T-cell (primary cell): ENCODE measurements around the gene INTS1. TPM values are rescaled to one million over a fixed set of nuclear protein-coding genes. Genes with fewer than 3 reads are reported as not detected.

Experiments
- ATAC-seq, 4 experiments: fragments of 200-7000 bp in 3 of 4; fragments of 150-1000 bp in 1 of 4; cut with Tn5 transposase; replicated peaks in 1 of 4; 1 replicate in 3 of 4; 2 replicates in 1 of 4; pipeline ENCODE4 v1.10.0; 2021; ENCODE audit warnings: moderate library complexity in 3 of 4, mild to moderate bottlenecking in 2 of 4, moderate number of reproducible peaks in 1 of 4
- CTCF ChIA-PET, 2 donors: fragments of 300-600 bp; sonication (Branson Sonifier 250); formaldehyde crosslinking; loops; one replicate each; lab custom pipeline; 2022; ENCODE audit warnings: antibody characterized with exemption in 2 of 2; lab: Charles Lee
- POLR2A ChIA-PET, 2 donors: fragments of 300-600 bp; sonication (Branson Sonifier 250); formaldehyde crosslinking; loops; one replicate each; lab custom pipeline; 2022; ENCODE audit warnings: antibody characterized with exemption in 2 of 2; lab: Charles Lee
- DNase-seq, 35 experiments: peaks; one replicate each; pipeline versions ENCODE4 v3.0.0 to v3.0.0-alpha.2; 2013 to 2023
- H3K27ac ChIP-seq: one replicate; pipeline ENCODE4 v1.5.1; 2013; ENCODE audit warnings: low read length
- H3K27me3 ChIP-seq, 2 experiments: replicated peaks in 1 of 2; 1 replicate in 1 of 2; 2 replicates in 1 of 2; pipeline versions ENCODE4 v1.6.1 to v1.7.0; 2013; ENCODE audit warnings: low read length in 1 of 2, mixed read lengths in 1 of 2; ENCODE audit not compliant: control insufficient read depth in 2 of 2, insufficient read depth in 2 of 2; ENCODE audit errors: extremely low read depth in 1 of 2
- H3K36me3 ChIP-seq, 2 donors: 1 replicate in 1 of 2; 2 replicates in 1 of 2; pipeline versions ENCODE4 v1.6.1 to v1.7.0; 2013; ENCODE audit warnings: low read length in 1 of 2; ENCODE audit not compliant: control insufficient read depth in 2 of 2, insufficient read depth in 1 of 2; ENCODE audit errors: extremely low read depth in 1 of 2
- H3K4me1 ChIP-seq, 2 experiments: 1 replicate in 1 of 2; 2 replicates in 1 of 2; pipeline versions ENCODE4 v1.6.1 to v1.7.0; 2013; ENCODE audit warnings: low read length in 2 of 2, mixed read lengths in 1 of 2; ENCODE audit not compliant: insufficient read depth in 2 of 2, control insufficient read depth in 1 of 2; ENCODE audit errors: extremely low read depth in 1 of 2
- H3K4me3 ChIP-seq, 2 donors: 1 replicate in 1 of 2; 2 replicates in 1 of 2; pipeline versions ENCODE4 v1.5.1 to v1.7.0; 2013; ENCODE audit warnings: mild to moderate bottlenecking in 2 of 2, low read length in 1 of 2, moderate library complexity in 1 of 2; ENCODE audit not compliant: control insufficient read depth in 1 of 2; ENCODE audit errors: extremely low read depth in 1 of 2
- H3K9me3 ChIP-seq: 2 replicates; pipeline ENCODE4 v1.7.0; 2013
- H3K27ac Mint-ChIP-seq, 2 donors: one replicate each; pipeline ENCODE4 v1.8.0; 2020 to 2021; ENCODE audit warnings: mild to moderate bottlenecking in 2 of 2, mixed read lengths in 2 of 2
- H3K27me3 Mint-ChIP-seq, 2 donors: one replicate each; pipeline ENCODE4 v1.8.0; 2021 to 2022; ENCODE audit warnings: mixed read lengths in 2 of 2
- H3K36me3 Mint-ChIP-seq: one replicate; pipeline ENCODE4 v1.8.0; 2021; ENCODE audit warnings: mixed read lengths
- H3K4me1 Mint-ChIP-seq, 3 donors: one replicate each; pipeline ENCODE4 v1.8.0; 2020 to 2022; ENCODE audit warnings: mixed read lengths in 3 of 3, mild to moderate bottlenecking in 1 of 3
- H3K4me3 Mint-ChIP-seq, 3 donors: one replicate each; pipeline ENCODE4 v1.8.0; 2020 to 2022; ENCODE audit warnings: mild to moderate bottlenecking in 3 of 3, mixed read lengths in 3 of 3, moderate library complexity in 3 of 3
- H3K9me3 Mint-ChIP-seq, 3 donors: one replicate each; pipeline ENCODE4 v1.8.0; 2020 to 2022; ENCODE audit warnings: mixed read lengths in 3 of 3
- WGBS: methylation state at CpG from one replicate; pipeline ENCODE4 v1.1.5; 2013; ENCODE audit warnings: missing lambda C conversion rate; ENCODE audit not compliant: insufficient coverage; 5-methylcytosine and 5-hydroxymethylcytosine counted together
- total RNA-seq, 35 experiments: library from RNA in 6 of 35; stranded (reverse) in 6 of 35; fragments of 120-200 nt in 1 of 35; gene quantifications; one replicate each; pipeline versions ENCODE4 v1.2.1 to v1.2.4 and lab custom pipeline; 2013 to 2026

Gene INTS1
- total RNA-seq, 5 donors from 2014 or later (not counting 1 experiment from before 2014, with no cell fraction given), result 102 to 147 (median 131) TPM

- Histone ChIP-seq H3K36me3 (peaks cover 26 to 66% of the 10 kb centered on the region in 2 donors), H3K9me3 (no peaks in the 10 kb centered on the region), H3K27ac (no peak overlapping the region), H3K27me3 (no peaks in the 10 kb centered on the region), H3K4me3 (no peak overlapping the region), H3K4me1 (no peaks in the 10 kb centered on the region)
- WGBS, result 90% methylated on average over 11 of the region's 12 CpGs
- Mint-ChIP-seq H3K27ac (no peak overlapping the region), H3K4me3 (no peak overlapping the region), H3K9me3 (no peaks in the 10 kb centered on the region), H3K27me3 (no peaks in the 10 kb centered on the region), H3K36me3 (peaks cover 11% of the 10 kb centered on the region), H3K4me1 (no peaks in the 10 kb centered on the region)
- no peak for ATAC-seq
- CTCF ChIA-PET, result no interaction called here
- POLR2A ChIA-PET, result no interaction called here
- no peak for DNase-seq
Observed at GRCh38 chr7:1480670-1481069, 23.5 kb downstream of the INTS1 start.

DNA sequence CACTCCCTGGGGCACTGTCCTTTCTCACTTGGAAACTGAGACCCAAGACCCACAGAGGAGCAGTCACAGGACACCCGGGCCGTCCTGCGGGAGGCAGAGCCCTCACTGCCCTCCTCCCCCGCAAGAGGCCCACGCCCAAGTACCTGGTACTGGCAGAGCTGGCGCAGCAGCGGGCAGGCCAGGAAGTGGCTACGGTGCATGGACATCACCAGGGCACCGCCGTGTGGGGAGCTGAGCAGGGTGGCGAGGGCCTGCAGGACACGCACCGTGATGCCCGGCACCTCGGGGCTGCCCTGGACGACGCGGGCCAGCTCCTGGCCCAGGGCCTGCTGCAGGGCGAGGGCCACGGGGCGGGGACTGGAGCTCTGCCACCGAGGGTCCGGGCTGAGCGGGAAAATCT lies 24.9 kb downstream of the INTS1 start:
- Mint-ChIP-seq H3K4me1 (peaks cover 0 to 9% (median 7%) of the 10 kb centered on the region in 3 donors), H3K36me3 (peaks cover 10% of the 10 kb centered on the region), H3K27me3 (no peaks in the 10 kb centered on the region), H3K27ac (no peak overlapping the region), H3K9me3 (no peaks in the 10 kb centered on the region), H3K4me3 (no peak overlapping the region)
- no peak for ATAC-seq
- Histone ChIP-seq H3K9me3 (no peaks in the 10 kb centered on the region), H3K27me3 (no peaks in the 10 kb centered on the region), H3K36me3 (peaks cover 28 to 57% of the 10 kb centered on the region in 2 donors), H3K4me1 (peaks cover 0 to 7% of the 10 kb centered on the region in 2 experiments), H3K4me3 (no peak overlapping the region), H3K27ac (no peak overlapping the region)
- no peak for DNase-seq
- WGBS, result 93% methylated on average over 21 of the region's 24 CpGs
- CTCF ChIA-PET, result interaction anchor here in 1 of 2 donors (0.6 kb wide), 1 partner anchor 54 kb away, joined by 3 read pairs; no protein-coding TSS in a partner anchor
- POLR2A ChIA-PET, result no interaction called here

- ATAC-seq (no peak), DNase-seq (no peak)
- 95% methylated on average over 19 of the region's 19 CpGs for WGBS
- H3K4me3 ChIP-seq, result no peak overlapping the region
- no peaks in the 10 kb centered on the region for H3K27me3 ChIP-seq
- Mint-ChIP-seq H3K4me1 (peaks cover 0 to 13% (median 7%) of the 10 kb centered on the region in 3 donors), H3K27ac (no peak overlapping the region), H3K36me3 (peaks cover 5% of the 10 kb centered on the region), H3K27me3 (no peaks in the 10 kb centered on the region), H3K9me3 (no peaks in the 10 kb centered on the region), H3K4me3 (no peak overlapping the region)
- no peak overlapping the region for H3K27ac ChIP-seq
- H3K9me3 ChIP-seq, result no peaks in the 10 kb centered on the region
- CTCF ChIA-PET, result no interaction called here
- POLR2A ChIA-PET, result no interaction called here
- peaks cover 26 to 54% of the 10 kb centered on the region in 2 donors for H3K36me3 ChIP-seq
- H3K4me1 ChIP-seq, result peaks cover 3 to 15% of the 10 kb centered on the region in 2 experiments
Observed at GRCh38 chr7:1478480-1478879, 25.7 kb downstream of the INTS1 start.

DNA sequence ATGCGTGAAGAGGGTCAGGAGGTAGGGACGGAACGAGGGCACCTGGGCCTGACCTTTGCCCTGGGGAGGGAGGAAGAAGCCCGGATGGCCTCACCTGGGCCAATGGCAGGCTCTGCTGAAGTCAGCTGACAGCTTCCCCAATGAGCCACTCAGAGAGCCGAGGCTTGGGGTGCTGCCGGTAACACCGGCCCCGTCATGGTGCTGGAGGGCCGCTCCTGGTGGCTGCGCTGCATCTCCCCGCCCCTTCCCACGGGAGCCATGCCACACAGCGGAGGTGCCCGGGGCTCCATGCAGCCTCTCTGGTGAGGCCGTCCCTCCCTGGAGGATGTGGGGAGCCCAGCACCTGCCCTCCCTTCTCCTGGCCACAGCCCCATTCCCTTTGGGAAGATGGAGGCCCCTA lies 27.3 kb downstream of the INTS1 start:
- Histone ChIP-seq H3K9me3 (no peaks in the 10 kb centered on the region), H3K27me3 (no peaks in the 10 kb centered on the region), H3K27ac (no peak overlapping the region), H3K4me3 (no peak overlapping the region), H3K36me3 (peaks cover 16 to 54% of the 10 kb centered on the region in 2 donors), H3K4me1 (peaks cover 3 to 15% of the 10 kb centered on the region in 2 experiments)
- Mint-ChIP-seq H3K4me1 (peaks cover 0 to 15% (median 7%) of the 10 kb centered on the region in 3 donors), H3K27ac (no peak overlapping the region), H3K27me3 (no peaks in the 10 kb centered on the region), H3K9me3 (no peaks in the 10 kb centered on the region), H3K4me3 (no peak overlapping the region), H3K36me3 (peaks cover under 1% of the 10 kb centered on the region)
- 91% methylated on average over 14 of the region's 15 CpGs for WGBS
- POLR2A ChIA-PET, result no interaction called here
- DNase-seq (no peak), ATAC-seq (no peak)
- CTCF ChIA-PET, result interaction anchor here in 1 of 2 donors (0.6 kb wide), 1 partner anchor 24 kb away, joined by 4 read pairs; no protein-coding TSS in a partner anchor

DNA sequence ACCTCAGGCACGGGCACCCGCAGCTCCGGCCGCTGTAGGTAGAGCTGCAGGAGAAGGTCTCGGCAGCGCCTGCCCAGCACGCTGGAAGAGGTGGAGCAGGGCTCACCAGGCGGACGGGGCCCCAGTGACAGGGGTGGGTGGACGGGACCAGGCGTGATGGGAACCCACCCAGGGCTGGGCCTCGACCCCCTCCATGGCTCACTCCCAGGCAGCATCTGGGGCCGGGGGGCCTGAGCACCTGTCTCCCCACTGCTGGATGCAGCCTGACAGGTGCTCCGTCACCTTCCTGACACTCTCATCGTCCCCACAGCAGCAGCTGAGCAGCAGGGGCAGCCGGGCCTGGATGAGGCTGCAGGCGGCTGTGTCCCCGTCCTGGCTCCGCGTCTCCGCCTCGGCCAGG lies 28.2 kb downstream of the INTS1 start:
- Histone ChIP-seq H3K27me3 (no peaks in the 10 kb centered on the region), H3K9me3 (no peaks in the 10 kb centered on the region), H3K4me1 (peaks cover 3 to 15% of the 10 kb centered on the region in 2 experiments), H3K27ac (no peak overlapping the region), H3K36me3 (peaks cover 7 to 61% of the 10 kb centered on the region in 2 donors), H3K4me3 (no peak overlapping the region)
- ATAC-seq (no peak), DNase-seq (no peak)
- ChIA-PET CTCF (no interaction called here), POLR2A (no interaction called here)
- Mint-ChIP-seq H3K4me3 (no peak overlapping the region), H3K27me3 (no peaks in the 10 kb centered on the region), H3K9me3 (no peaks in the 10 kb centered on the region), H3K27ac (no peak overlapping the region), H3K4me1 (peaks cover 0 to 15% (median 7%) of the 10 kb centered on the region in 3 donors), H3K36me3 (no peaks in the 10 kb centered on the region)
- 96% methylated on average over 22 of the region's 22 CpGs for WGBS

DNA sequence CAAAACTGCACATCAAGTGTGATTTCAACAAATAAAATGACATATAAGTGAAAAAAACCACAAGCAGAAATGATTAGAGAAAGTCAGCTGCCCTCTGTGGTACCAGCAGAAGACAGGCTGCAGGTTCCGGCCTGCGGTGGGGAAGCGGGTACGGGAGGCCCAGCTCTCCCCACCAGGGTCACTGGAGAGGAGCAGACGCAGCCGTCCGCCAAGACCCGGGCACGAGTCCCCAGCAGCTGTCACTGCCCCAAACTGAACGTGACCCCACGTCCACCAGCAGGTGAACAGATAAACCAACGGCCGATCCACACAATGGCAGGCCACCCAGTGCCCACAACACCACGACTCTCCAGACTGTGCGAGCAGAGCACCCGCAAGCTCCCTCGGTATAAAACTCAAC lies 28.8 kb downstream of the INTS1 start:
- Mint-ChIP-seq H3K27me3 (no peaks in the 10 kb centered on the region), H3K9me3 (no peaks in the 10 kb centered on the region), H3K27ac (no peak overlapping the region), H3K4me1 (peaks cover 0 to 15% (median 7%) of the 10 kb centered on the region in 3 donors), H3K4me3 (no peak overlapping the region), H3K36me3 (no peaks in the 10 kb centered on the region)
- ATAC-seq (no peak), DNase-seq (no peak)
- Histone ChIP-seq H3K36me3 (peaks cover 11 to 59% of the 10 kb centered on the region in 2 donors), H3K27me3 (no peaks in the 10 kb centered on the region), H3K4me3 (no peak overlapping the region), H3K9me3 (no peaks in the 10 kb centered on the region), H3K4me1 (peaks cover 3 to 15% of the 10 kb centered on the region in 2 experiments), H3K27ac (no peak overlapping the region)
- ChIA-PET CTCF (no interaction called here), POLR2A (no interaction called here)
- WGBS, result 96% methylated on average over 17 of the region's 17 CpGs
